SK-N-SH (cell line): Measurements from ENCODE around the gene PEX7. TPM values are rescaled to one million over a fixed set of nuclear protein-coding genes. Genes with fewer than 3 reads are reported as not detected.

ENCODE experiments used
- CTCF ChIA-PET: fragments of 300-600, 350-600 bp; formaldehyde crosslinking; extraction: SDS; loops from one replicate; lab custom pipeline; 2021; lab: Yijun Ruan, JAX
- POLR2A ChIA-PET: fragments of 350-600 bp; sonication (Branson Sonifier 250); formaldehyde crosslinking; extraction: SDS; loops from one replicate; lab custom pipeline; 2020; ENCODE audit warnings: antibody characterized with exemption, inconsistent platforms; lab: Yijun Ruan, JAX
- DNase-seq: peaks from one replicate; pipeline ENCODE4 v3.0.0; 2012
- H2AFZ ChIP-seq: fragments of 200-600 bp; sonication (generic); 2 replicates; pipeline ENCODE4 v1.8.1; 2016; ENCODE audit warnings: antibody characterized with exemption, mild to moderate bottlenecking, low read depth
- H3F3A ChIP-seq: fragments of 200-600 bp; sonication (generic); replicated peaks from 2 replicates; pipeline ENCODE3; 2016; ENCODE audit warnings: antibody characterized with exemption, mild to moderate bottlenecking; ENCODE audit not compliant: insufficient read depth
- H3K27ac ChIP-seq, 2 experiments: fragments of 200-500 bp in 1 of 2; fragments of 200-600 bp in 1 of 2; sonication (Bioruptor generic) in 1 of 2; sonication (generic), shearing (Covaris generic) in 1 of 2; 2 replicates each; pipeline versions ENCODE4 v1.5.1 to v1.6.1; 2014 to 2016; ENCODE audit warnings: low read depth in 2 of 2, inconsistent platforms in 1 of 2, low read length in 1 of 2, mild to moderate bottlenecking in 1 of 2, mixed read lengths in 1 of 2
- H3K27me3 ChIP-seq: fragments of 200-600 bp; sonication (generic), shearing (Covaris generic); 2 replicates; pipeline ENCODE4 v1.6.1; 2016; ENCODE audit warnings: mixed run types; ENCODE audit not compliant: insufficient read depth
- H3K36me3 ChIP-seq, 2 experiments: fragments of 200-500 bp in 1 of 2; fragments of 200-600 bp in 1 of 2; sonication (Bioruptor generic) in 1 of 2; sonication (generic) in 1 of 2; replicated peaks in 1 of 2; 2 replicates each; pipeline versions ENCODE3 to v1.5.1; 2014 to 2016; ENCODE audit warnings: low read length in 1 of 2, mild to moderate bottlenecking in 1 of 2; ENCODE audit not compliant: insufficient read depth in 2 of 2, control insufficient read depth in 1 of 2
- H3K4me1 ChIP-seq, 2 experiments: fragments of 200-500 bp in 1 of 2; fragments of 200-600 bp in 1 of 2; sonication (Bioruptor generic) in 1 of 2; sonication (generic), shearing (Covaris generic) in 1 of 2; 2 replicates each; pipeline versions ENCODE4 v1.5.1 to v1.6.1; 2014 to 2016; ENCODE audit warnings: low read depth in 1 of 2, low read length in 1 of 2, mixed run types in 1 of 2; ENCODE audit not compliant: insufficient read depth in 2 of 2, control insufficient read depth in 1 of 2
- H3K4me2 ChIP-seq: fragments of 200-600 bp; sonication (generic), shearing (Covaris generic); 2 replicates; pipeline ENCODE4 v1.6.1; 2017; ENCODE audit warnings: mixed run types
- H3K4me3 ChIP-seq, 2 experiments: fragments of 200-500 bp in 1 of 2; fragments of 200-600 bp in 1 of 2; sonication (Bioruptor generic) in 1 of 2; sonication (generic), shearing (Covaris generic) in 1 of 2; 2 replicates each; pipeline versions ENCODE4 v1.5.1 to v1.8.1; 2014 to 2016; ENCODE audit warnings: low read depth in 2 of 2, inconsistent platforms in 1 of 2, low read length in 1 of 2, mild to moderate bottlenecking in 1 of 2, mixed read lengths in 1 of 2, moderate library complexity in 1 of 2
- H3K79me2 ChIP-seq: fragments of 200-600 bp; sonication (generic); 2 replicates; pipeline ENCODE4 v1.8.1; 2017; ENCODE audit warnings: mild to moderate bottlenecking; ENCODE audit not compliant: insufficient read depth
- H3K9ac ChIP-seq: fragments of 200-600 bp; sonication (generic); 2 replicates; pipeline ENCODE4 v1.6.1; 2017; ENCODE audit warnings: mixed run types
- H3K9me2 ChIP-seq: fragments of 200-600 bp; sonication (generic); 2 replicates; pipeline ENCODE4 v1.6.1; 2017; ENCODE audit warnings: mixed run types
- H3K9me3 ChIP-seq: fragments of 200-600 bp; sonication (generic); 2 replicates; pipeline ENCODE4 v1.6.1; 2017; ENCODE audit warnings: mixed run types, mild to moderate bottlenecking, moderate library complexity
- H4K20me1 ChIP-seq: fragments of 200-600 bp; sonication (generic); 2 replicates; pipeline ENCODE4 v1.6.1; 2017; ENCODE audit warnings: mild to moderate bottlenecking, mixed run types; ENCODE audit not compliant: insufficient read depth
- CHD2 ChIP-seq: fragments of 150-350 bp; IDR thresholded peaks from 2 replicates; pipeline ENCODE4 v1.6.1; 2018; ENCODE audit warnings: low read length; ENCODE audit not compliant: partially characterized antibody
- CTCF ChIP-seq: fragments of 200-600 bp; sonication (generic); IDR thresholded peaks from 2 replicates; pipeline ENCODE4 v1.6.1; 2017; ENCODE audit warnings: antibody characterized with exemption, mild to moderate bottlenecking, moderate library complexity
- ELF1 ChIP-seq: IDR thresholded peaks from 2 replicates; pipeline ENCODE4 v1.4.0; 2012
- EP300 ChIP-seq, 2 experiments: IDR thresholded peaks; 2 replicates each; pipeline versions ENCODE4 v1.4.0 to v1.6.1; 2012; ENCODE audit warnings: borderline replicate concordance in 1 of 2, low read depth in 1 of 2, low read length in 1 of 2
- FOSL2 ChIP-seq: IDR thresholded peaks from 2 replicates; pipeline ENCODE4 v1.4.0; 2012; ENCODE audit warnings: low read depth, mild to moderate bottlenecking, moderate library complexity, borderline replicate concordance
- FOXJ3 ChIP-seq: sonication (generic); formaldehyde crosslinking; IDR thresholded peaks from 2 replicates; pipeline ENCODE4 v1.5.1; 2020; ENCODE audit warnings: mild to moderate bottlenecking, missing genetic modification reagents
- FOXM1 ChIP-seq: IDR thresholded peaks from 2 replicates; pipeline ENCODE4 v1.4.0; 2012; ENCODE audit warnings: low read depth, mild to moderate bottlenecking
- GABPA ChIP-seq: IDR thresholded peaks from 2 replicates; pipeline ENCODE4 v1.4.0; 2012; ENCODE audit warnings: low read depth, mild to moderate bottlenecking
- GATA2 ChIP-seq: sonication (generic); formaldehyde crosslinking; IDR thresholded peaks from 2 replicates; pipeline ENCODE4 v1.5.0; 2020; ENCODE audit warnings: mild to moderate bottlenecking, missing genetic modification reagents
- IRF3 ChIP-seq: fragments of 150-350 bp; IDR thresholded peaks from 2 replicates; pipeline ENCODE4 v1.6.1; 2016; ENCODE audit warnings: mild to moderate bottlenecking, low read depth, low read length
- JUND ChIP-seq: IDR thresholded peaks from 2 replicates; pipeline ENCODE4 v1.4.0; 2012
- MXI1 ChIP-seq: IDR thresholded peaks from 2 replicates; pipeline ENCODE4 v1.6.1; 2012; ENCODE audit warnings: mild to moderate bottlenecking, low read depth, low read length, improper control_type of control experiment
- NFIC ChIP-seq: IDR thresholded peaks from 2 replicates; pipeline ENCODE4 v1.4.0; 2012; ENCODE audit warnings: borderline replicate concordance
- POLR2AphosphoS5 ChIP-seq: IDR thresholded peaks from 2 replicates; pipeline ENCODE4 v1.6.1; 2012; ENCODE audit warnings: low read depth, low read length
- RCOR1 ChIP-seq: fragments of 150-350 bp; IDR thresholded peaks from 2 replicates; pipeline ENCODE4 v1.6.1; 2017; ENCODE audit warnings: antibody characterized with exemption, low read length
- SMC3 ChIP-seq: IDR thresholded peaks from 2 replicates; pipeline ENCODE4 v1.6.1; 2012; ENCODE audit warnings: low read depth, low read length, improper control_type of control experiment
- TAF1 ChIP-seq: IDR thresholded peaks from 2 replicates; pipeline ENCODE4 v1.6.1; 2012; ENCODE audit warnings: low read depth, mild to moderate bottlenecking, low read length, moderate library complexity, borderline replicate concordance
- TCF12 ChIP-seq: IDR thresholded peaks from 2 replicates; pipeline ENCODE4 v1.4.0; 2012
- TEAD4 ChIP-seq: IDR thresholded peaks from 2 replicates; pipeline ENCODE4 v1.4.0; 2012; ENCODE audit warnings: mild to moderate bottlenecking, borderline replicate concordance; ENCODE audit not compliant: insufficient read depth
- YY1 ChIP-seq: IDR thresholded peaks from 2 replicates; pipeline ENCODE4 v1.4.0; 2012; ENCODE audit warnings: low read depth, mild to moderate bottlenecking
- WGBS: methylation state at CpG from one replicate; pipeline ENCODE4 v1.1.6; 2017; ENCODE audit warnings: low lambda C conversion rate; 5-methylcytosine and 5-hydroxymethylcytosine counted together
- polyA plus RNA-seq, 3 experiments: library from polyadenylated mRNA; depleted of rRNA; stranded (reverse); fragments of >200 nt; gene quantifications; 2 replicates each; pipeline ENCODE4 v1.2.3, GENCODE V29; 2012
- TF ChIP-seq, protein P1 (sequence below): fragments of 150-350 bp; IDR thresholded peaks from 2 replicates; pipeline ENCODE4 v1.6.1; 2017; ENCODE audit warnings: antibody characterized with exemption, low read length, low read depth, borderline replicate concordance
- TF ChIP-seq, protein P2 (sequence below): IDR thresholded peaks from 2 replicates; pipeline ENCODE4 v1.4.0; 2012; ENCODE audit warnings: low read depth, borderline replicate concordance
- TF ChIP-seq, protein P3 (sequence below): IDR thresholded peaks from 2 replicates; pipeline ENCODE4 v1.4.0; 2012; ENCODE audit warnings: low read depth
- TF ChIP-seq, protein P4 (sequence below): IDR thresholded peaks from 2 replicates; pipeline ENCODE4; 2012
- TF ChIP-seq, protein P5 (sequence below): IDR thresholded peaks from 2 replicates; pipeline ENCODE4 v1.4.0; 2012; ENCODE audit warnings: low read depth, borderline replicate concordance

PEX7 gene
- 10.8 and 13.1 TPM in 2 replicates for polyA plus RNA-seq (2012; rRNA removed)
- 14.9 and 15.5 TPM in 2 replicates for polyA plus RNA-seq (2012; cell fraction: cytosol; rRNA removed)
- 4.2 and 5.7 TPM in 2 replicates for polyA plus RNA-seq (2012; cell fraction: nucleus; rRNA removed)

- Histone ChIP-seq H3F3A (no peaks in the 10 kb centered on the region), H3K27ac (peak within 1 kb of the TSS; percentile 69 to 92), H3K27me3 (no peaks in the 10 kb centered on the region), H3K4me1 (peaks cover 0 to 5% of the 10 kb centered on the region in 2 experiments; a peak in 1 of 4 replicates), H2AFZ (peak within 1 kb of the TSS; percentile 91), H4K20me1 (no peaks in the 10 kb centered on the region), H3K36me3 (peaks cover 5 to 9% of the 10 kb centered on the region in 2 experiments), H3K79me2 (peaks cover 5% of the 10 kb centered on the region; the same call in 1 of the 2 replicates), H3K9ac (peak within 1 kb of the TSS; percentile 88), H3K9me2 (no peaks in the 10 kb centered on the region), H3K4me2 (peak within 1 kb of the TSS; percentile 87), H3K4me3 (peak within 1 kb of the TSS; percentile 61 to 66), H3K9me3 (no peaks in the 10 kb centered on the region)
- CTCF ChIA-PET, result interaction anchor here (0.6 to 2.3 kb wide), 19 partner anchors 8 to 922 kb away, joined by 3 to 13 read pairs (median 3); partner anchors contain the start of gene MAP3K5
- DNase-seq, result peak; percentile 93
- POLR2A ChIA-PET, result interaction anchor here (0.8 to 2.5 kb wide), 7 partner anchors 30 to 167 kb away, joined by 3 to 15 read pairs (median 4); partner anchors contain the start of genes MAP3K5 and SLC35D3
- WGBS, result 1% methylated on average over 26 of the region's 78 CpGs
- TF ChIP-seq CHD2 (peak; percentile 14), FOXM1 (no peak), TCF12 (no peak), CTCF (peak; percentile 63), YY1 (peak; percentile 94), FOXJ3 (CRISPR knock-in tag) (no peak), ELF1 (peak; percentile 37; the same call in 1 of the 2 replicates), MXI1 (peak; percentile 79), TAF1 (peak; percentile 32), GATA2 (CRISPR knock-in tag) (peak; percentile 82), TEAD4 (no peak), SMC3 (peak; percentile 51), POLR2AphosphoS5 (peak; percentile 80; the same call in 1 of the 2 replicates), IRF3 (no peak; the same call in none of the 2 replicates), GABPA (peak; percentile 76), JUND (no peak), NFIC (no peak), RCOR1 (no peak), FOSL2 (no peak), EP300 (IDR thresholded peaks at IDR 0.05; ENCODE audit: borderline replicate concordance in 1 of 2, low read depth in 1 of 2, low read length in 1 of 2) (no peak)
- TF ChIP-seq, protein P1, sequence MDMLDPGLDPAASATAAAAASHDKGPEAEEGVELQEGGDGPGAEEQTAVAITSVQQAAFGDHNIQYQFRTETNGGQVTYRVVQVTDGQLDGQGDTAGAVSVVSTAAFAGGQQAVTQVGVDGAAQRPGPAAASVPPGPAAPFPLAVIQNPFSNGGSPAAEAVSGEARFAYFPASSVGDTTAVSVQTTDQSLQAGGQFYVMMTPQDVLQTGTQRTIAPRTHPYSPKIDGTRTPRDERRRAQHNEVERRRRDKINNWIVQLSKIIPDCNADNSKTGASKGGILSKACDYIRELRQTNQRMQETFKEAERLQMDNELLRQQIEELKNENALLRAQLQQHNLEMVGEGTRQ, result peak; percentile 85
- TF ChIP-seq, protein P2, sequence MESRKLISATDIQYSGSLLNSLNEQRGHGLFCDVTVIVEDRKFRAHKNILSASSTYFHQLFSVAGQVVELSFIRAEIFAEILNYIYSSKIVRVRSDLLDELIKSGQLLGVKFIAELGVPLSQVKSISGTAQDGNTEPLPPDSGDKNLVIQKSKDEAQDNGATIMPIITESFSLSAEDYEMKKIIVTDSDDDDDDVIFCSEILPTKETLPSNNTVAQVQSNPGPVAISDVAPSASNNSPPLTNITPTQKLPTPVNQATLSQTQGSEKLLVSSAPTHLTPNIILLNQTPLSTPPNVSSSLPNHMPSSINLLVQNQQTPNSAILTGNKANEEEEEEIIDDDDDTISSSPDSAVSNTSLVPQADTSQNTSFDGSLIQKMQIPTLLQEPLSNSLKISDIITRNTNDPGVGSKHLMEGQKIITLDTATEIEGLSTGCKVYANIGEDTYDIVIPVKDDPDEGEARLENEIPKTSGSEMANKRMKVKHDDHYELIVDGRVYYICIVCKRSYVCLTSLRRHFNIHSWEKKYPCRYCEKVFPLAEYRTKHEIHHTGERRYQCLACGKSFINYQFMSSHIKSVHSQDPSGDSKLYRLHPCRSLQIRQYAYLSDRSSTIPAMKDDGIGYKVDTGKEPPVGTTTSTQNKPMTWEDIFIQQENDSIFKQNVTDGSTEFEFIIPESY, result no peak
- TF ChIP-seq, protein P3, sequence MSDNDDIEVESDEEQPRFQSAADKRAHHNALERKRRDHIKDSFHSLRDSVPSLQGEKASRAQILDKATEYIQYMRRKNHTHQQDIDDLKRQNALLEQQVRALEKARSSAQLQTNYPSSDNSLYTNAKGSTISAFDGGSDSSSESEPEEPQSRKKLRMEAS, result peak; percentile 62; the same call in 1 of the 2 replicates
- TF ChIP-seq, protein P4, sequence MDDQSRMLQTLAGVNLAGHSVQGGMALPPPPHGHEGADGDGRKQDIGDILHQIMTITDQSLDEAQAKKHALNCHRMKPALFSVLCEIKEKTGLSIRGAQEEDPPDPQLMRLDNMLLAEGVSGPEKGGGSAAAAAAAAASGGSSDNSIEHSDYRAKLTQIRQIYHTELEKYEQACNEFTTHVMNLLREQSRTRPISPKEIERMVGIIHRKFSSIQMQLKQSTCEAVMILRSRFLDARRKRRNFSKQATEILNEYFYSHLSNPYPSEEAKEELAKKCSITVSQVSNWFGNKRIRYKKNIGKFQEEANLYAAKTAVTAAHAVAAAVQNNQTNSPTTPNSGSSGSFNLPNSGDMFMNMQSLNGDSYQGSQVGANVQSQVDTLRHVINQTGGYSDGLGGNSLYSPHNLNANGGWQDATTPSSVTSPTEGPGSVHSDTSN, result no peak
- TF ChIP-seq, protein P5, sequence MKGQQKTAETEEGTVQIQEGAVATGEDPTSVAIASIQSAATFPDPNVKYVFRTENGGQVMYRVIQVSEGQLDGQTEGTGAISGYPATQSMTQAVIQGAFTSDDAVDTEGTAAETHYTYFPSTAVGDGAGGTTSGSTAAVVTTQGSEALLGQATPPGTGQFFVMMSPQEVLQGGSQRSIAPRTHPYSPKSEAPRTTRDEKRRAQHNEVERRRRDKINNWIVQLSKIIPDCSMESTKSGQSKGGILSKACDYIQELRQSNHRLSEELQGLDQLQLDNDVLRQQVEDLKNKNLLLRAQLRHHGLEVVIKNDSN, result peak; percentile 95
These were observed at the start of gene PEX7 for GRCh38 chr6:136822376-136823127. TSS of gene PEX7 (plus strand) at chr6:136822592. CDS start at chr6:136822666, 74 bp downstream.
